Peyer's patch (tissue), 4 donors: ENCODE results near the gene MYRIP. TPM values are rescaled to one million over a fixed set of nuclear protein-coding genes. Genes with fewer than 3 reads are reported as not detected.
"Not testable (repeated sequence)": the region's sequence is repeated elsewhere in the genome, so short reads cannot be mapped to it uniquely, and the experiment has no call there.

Experiments
- DNase-seq, 3 donors: peaks; one replicate each; pipeline ENCODE4 v3.0.0-alpha.2; 2017 to 2019
- H3K27ac ChIP-seq, 4 donors: fragments of 200-600 bp; sonication (generic); one replicate each; pipeline ENCODE4 v1.5.1; 2016 to 2019
- H3K27me3 ChIP-seq, 2 donors: fragments of 200-600 bp; sonication (generic); one replicate each; pipeline ENCODE4 v1.5.1; 2019
- H3K36me3 ChIP-seq, 3 donors: fragments of 200-600 bp; sonication (generic); one replicate each; pipeline ENCODE4 v1.5.1; 2016 to 2019
- H3K4me1 ChIP-seq, 4 donors: fragments of 200-600 bp; sonication (generic); one replicate each; pipeline ENCODE4 v1.5.1; 2016 to 2019
- H3K4me3 ChIP-seq, 4 donors: fragments of 200-600 bp; sonication (generic); 1 replicate in 3 of 4; 2 replicates in 1 of 4; pipeline ENCODE4 v1.5.1; 2016 to 2019; ENCODE audit warnings: mild to moderate bottlenecking in 1 of 4
- H3K9me3 ChIP-seq, 4 donors: fragments of 200-600 bp; sonication (generic); one replicate each; pipeline ENCODE4 v1.5.1; 2016 to 2019; ENCODE audit warnings: mild to moderate bottlenecking in 1 of 4
- POLR2A ChIP-seq, 2 donors: fragments of 450-650 bp; IDR thresholded peaks; one replicate each; pipeline ENCODE4 v1.5.1; 2017; ENCODE audit warnings: antibody characterized with exemption in 2 of 2, mild to moderate bottlenecking in 2 of 2, moderate library complexity in 2 of 2
- total RNA-seq, 4 donors: library from RNA; depleted of rRNA; stranded (reverse); fragments of >200 nt; gene quantifications; one replicate each; pipeline ENCODE4 v1.1.0, GENCODE V29; 2016
- TF ChIP-seq, protein P1 (sequence below), 6 experiments: fragments of 450-650 bp in 4 of 6; fragments of 200-600 bp in 2 of 6; sonication (generic) in 1 of 6; IDR thresholded peaks; one replicate each; pipeline ENCODE4 v1.5.1; 2017 to 2019; ENCODE audit warnings: antibody characterized with exemption in 6 of 6, mild to moderate bottlenecking in 3 of 6, moderate library complexity in 1 of 6

Gene MYRIP
- total RNA-seq, 4 donors from 2014 or later, result 6.0 to 12.4 (median 8.3) TPM

DNA sequence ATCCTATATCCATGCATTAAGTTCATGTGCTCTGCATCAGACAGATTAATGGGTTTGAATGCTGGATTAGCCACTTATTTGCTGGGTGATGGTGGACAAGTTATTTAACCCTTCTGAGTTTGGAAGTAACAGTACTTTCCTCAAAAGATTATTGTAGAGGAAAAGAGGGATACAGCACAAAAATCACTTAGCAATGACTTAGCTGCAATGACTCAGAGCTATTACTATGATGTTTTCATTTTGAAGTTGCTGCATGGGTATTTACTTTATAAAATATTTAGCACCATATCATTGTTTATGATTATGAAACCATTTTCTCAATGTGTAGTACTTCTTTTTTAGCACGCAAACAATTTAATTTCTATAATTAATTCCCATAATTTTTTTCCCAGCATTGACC lies 248.4 kb downstream of the MYRIP start:
- no peak for DNase-seq
- H3K27ac ChIP-seq, result no peak overlapping the region

DNA sequence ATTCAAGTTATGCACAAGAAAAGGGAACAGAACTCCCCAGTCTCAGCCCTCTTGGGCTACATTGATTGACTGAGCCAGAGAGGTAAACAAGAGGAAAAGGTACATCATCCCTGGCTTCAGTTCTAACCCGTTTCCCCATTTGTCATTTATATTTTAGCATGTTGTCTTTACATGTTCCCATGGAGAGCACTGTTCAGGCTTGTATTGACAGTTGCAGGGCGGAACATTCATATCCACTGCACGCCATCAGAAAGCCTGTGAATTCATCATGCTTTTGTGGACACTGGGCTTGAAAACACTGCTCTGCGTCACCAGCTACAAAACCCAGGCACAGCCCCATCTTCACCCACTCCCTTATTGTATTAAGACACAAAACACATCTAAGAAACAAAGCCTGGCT lies 259.2 kb downstream of the MYRIP start:
- Histone ChIP-seq H3K4me3 (no peak overlapping the region), H3K36me3 (no peaks in the 10 kb centered on the region), H3K27me3 (no peaks in the 10 kb centered on the region), H3K9me3 (no peaks in the 10 kb centered on the region), H3K27ac (no peak overlapping the region), H3K4me1 (no peaks in the 10 kb centered on the region)
- TF ChIP-seq, protein P1, sequence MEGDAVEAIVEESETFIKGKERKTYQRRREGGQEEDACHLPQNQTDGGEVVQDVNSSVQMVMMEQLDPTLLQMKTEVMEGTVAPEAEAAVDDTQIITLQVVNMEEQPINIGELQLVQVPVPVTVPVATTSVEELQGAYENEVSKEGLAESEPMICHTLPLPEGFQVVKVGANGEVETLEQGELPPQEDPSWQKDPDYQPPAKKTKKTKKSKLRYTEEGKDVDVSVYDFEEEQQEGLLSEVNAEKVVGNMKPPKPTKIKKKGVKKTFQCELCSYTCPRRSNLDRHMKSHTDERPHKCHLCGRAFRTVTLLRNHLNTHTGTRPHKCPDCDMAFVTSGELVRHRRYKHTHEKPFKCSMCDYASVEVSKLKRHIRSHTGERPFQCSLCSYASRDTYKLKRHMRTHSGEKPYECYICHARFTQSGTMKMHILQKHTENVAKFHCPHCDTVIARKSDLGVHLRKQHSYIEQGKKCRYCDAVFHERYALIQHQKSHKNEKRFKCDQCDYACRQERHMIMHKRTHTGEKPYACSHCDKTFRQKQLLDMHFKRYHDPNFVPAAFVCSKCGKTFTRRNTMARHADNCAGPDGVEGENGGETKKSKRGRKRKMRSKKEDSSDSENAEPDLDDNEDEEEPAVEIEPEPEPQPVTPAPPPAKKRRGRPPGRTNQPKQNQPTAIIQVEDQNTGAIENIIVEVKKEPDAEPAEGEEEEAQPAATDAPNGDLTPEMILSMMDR (IDR thresholded peaks at IDR 0.05), result no peak
- no peak for TF ChIP-seq POLR2A (IDR thresholded peaks at IDR 0.05)
- no peak for DNase-seq

More for the DNA sequence above, 248.4 kb downstream of the MYRIP start:
- no peak for TF ChIP-seq POLR2A (IDR thresholded peaks at IDR 0.05)
- TF ChIP-seq, protein P1 (IDR thresholded peaks at IDR 0.05), result no peak
- no peak overlapping the region for H3K4me3 ChIP-seq
- no peaks in the 10 kb centered on the region for H3K9me3 ChIP-seq
- H3K27me3 ChIP-seq, result no peaks in the 10 kb centered on the region
- no peaks in the 10 kb centered on the region for H3K36me3 ChIP-seq
- H3K4me1 ChIP-seq, result no peaks in the 10 kb centered on the region

DNA sequence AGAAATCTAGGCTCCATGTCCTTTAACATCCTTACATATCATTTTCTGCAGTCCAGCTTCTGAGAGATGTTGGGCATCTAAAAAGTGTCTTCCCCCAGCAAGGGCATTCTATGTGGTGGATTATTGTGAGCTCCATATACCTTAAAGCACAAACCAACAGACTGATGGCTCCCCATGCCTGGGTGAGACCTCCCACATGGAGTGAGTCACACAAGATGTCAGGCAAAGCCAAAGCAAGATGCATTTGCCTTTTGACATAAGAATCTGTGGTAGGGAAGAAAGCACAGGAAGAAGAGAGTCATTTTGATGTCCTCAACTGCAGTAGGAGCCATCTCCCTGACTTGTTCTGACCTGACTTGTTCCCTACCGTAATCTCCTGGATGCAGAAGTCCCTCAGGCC lies 261.4 kb downstream of the MYRIP start:
- no peak overlapping the region for H3K4me3 ChIP-seq
- TF ChIP-seq POLR2A (IDR thresholded peaks at IDR 0.05), result no peak
- TF ChIP-seq, protein P1 (IDR thresholded peaks at IDR 0.05), result no peak
- H3K9me3 ChIP-seq, result no peaks in the 10 kb centered on the region
- H3K27me3 ChIP-seq, result no peaks in the 10 kb centered on the region
- DNase-seq, result no peak
- H3K36me3 ChIP-seq, result no peaks in the 10 kb centered on the region
- H3K4me1 ChIP-seq, result no peaks in the 10 kb centered on the region
- H3K27ac ChIP-seq, result no peak overlapping the region

DNA sequence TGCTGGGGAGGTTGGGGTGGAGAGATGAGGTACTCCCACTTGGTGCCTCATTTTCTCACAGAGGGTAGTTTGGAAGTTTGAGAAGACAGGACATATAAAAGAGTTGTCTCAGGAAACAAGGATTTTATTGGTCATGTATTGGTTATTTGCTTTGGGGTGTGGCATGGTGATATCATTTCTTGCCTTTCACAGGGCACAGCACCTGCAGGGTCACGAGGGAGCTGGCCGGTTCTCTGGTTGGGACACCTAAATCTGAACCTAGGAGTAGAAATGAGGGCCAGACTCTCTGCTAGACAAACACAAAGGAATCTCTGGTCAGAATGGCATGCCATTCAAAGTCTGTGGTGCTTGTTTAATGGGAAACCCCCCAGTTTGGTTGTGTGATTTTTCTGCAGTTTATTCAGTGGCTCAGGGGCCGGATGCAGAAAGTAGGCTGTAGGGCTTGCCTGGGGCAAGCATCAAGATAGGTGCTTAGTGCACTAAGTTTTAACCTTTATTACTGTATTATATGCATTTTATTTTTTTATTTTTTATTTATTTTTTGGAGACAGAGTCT lies 262.4 kb downstream of the MYRIP start:
- TF ChIP-seq POLR2A (IDR thresholded peaks at IDR 0.05), result no peak
- TF ChIP-seq, protein P1 (IDR thresholded peaks at IDR 0.05), result no peak
- no peak for DNase-seq
- no peaks in the 10 kb centered on the region for H3K4me1 ChIP-seq
- H3K36me3 ChIP-seq, result no peaks in the 10 kb centered on the region
- no peak overlapping the region for H3K27ac ChIP-seq
- no peaks in the 10 kb centered on the region for H3K9me3 ChIP-seq
- no peak overlapping the region for H3K4me3 ChIP-seq
- H3K27me3 ChIP-seq, result no peaks in the 10 kb centered on the region

DNA sequence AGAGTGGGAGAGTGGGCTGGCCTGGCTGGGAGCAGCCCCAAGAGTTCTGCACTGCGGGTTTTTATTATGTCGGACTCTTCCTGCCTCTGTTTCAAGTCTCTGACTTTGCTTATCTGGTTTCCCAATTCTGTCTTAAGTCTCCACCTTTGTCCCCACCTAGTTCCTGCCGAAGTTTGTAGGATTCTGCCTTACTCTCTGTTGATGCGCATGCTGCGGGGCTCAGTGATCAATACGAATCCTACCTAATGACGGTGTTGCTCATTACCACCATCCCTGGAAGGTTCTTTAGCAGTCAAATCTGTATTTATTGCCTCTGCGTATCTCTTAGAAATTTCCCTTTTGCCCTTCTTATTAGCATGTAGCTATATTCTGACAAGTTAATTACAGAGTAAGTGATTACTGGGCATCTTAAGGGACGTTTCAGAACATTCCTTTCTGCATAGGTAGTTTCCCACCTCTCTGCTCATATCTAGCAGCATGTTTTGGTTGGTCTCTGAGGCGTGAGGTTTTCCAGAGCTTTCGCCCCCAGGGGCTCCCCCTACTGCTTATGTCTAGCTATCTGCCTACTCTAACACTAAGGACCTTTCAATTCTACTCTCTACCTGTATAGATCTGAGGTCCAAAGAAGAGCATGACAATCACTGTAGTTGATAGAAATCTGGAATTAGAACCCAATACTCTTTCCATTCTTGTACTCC lies 264.1 kb downstream of the MYRIP start:
- H3K36me3 ChIP-seq, result no peaks in the 10 kb centered on the region
- no peaks in the 10 kb centered on the region for H3K9me3 ChIP-seq
- no peaks in the 10 kb centered on the region for H3K4me1 ChIP-seq
- H3K27me3 ChIP-seq, result no peaks in the 10 kb centered on the region
- DNase-seq, result no peak
- TF ChIP-seq, protein P1 (IDR thresholded peaks at IDR 0.05), result no peak
- no peak for TF ChIP-seq POLR2A (IDR thresholded peaks at IDR 0.05)
- no peak overlapping the region for H3K27ac ChIP-seq
- no peak overlapping the region for H3K4me3 ChIP-seq

DNA sequence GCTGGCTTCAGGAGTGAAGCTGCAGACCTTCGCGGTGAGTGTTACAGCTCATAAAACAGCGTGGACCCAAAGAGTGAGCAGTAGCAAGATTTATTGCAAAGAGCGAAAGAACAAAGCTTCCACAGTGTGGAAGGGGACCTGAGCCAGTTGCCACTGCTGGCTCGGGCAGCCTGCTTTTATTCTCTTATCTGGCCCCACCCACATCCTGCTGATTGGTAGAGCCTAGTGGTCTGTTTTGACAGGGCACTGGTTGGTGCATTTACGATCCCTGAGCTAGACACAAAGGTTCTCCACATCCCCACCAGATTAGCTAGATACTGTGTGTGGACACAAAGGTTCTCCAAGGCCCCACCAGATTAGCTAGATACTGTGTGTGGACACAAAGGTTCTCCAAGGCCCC lies 267.7 kb downstream of the MYRIP start:
- H3K4me1 ChIP-seq, H3K4me3 ChIP-seq, DNase-seq: not testable (repeated sequence)

DNA sequence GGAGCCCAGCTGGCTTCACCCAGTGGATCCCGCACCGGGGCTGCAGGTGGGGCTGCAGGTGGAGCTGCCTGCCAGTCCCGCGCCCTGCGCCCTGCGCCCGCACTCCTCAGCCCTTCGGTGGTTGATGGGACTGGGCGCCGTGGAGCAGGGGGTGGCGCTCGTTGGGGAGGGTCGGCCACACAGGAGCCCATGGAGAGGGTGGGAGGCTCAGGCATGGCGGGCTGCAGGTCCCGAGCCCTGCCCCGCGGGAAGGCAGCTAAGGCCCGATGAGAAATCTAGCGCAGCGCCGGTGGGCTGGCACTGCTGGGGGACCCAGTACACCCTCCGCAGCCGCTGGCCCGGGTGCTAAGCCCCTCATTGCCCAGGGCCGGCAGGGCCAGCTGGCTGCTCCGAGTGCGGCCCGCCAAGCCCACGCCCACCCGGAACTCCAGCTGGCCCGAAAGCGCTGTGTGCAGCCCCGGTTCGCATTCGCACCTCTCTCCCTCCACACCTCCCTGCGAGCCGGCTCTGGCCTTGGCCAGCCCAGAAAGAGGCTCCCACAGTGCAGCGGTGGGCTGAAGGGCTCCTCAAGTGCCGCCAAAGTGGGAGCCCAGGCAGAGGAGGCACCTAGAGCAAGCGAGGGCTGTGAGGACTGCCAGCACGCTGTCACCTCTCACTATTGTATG lies 268.6 kb downstream of the MYRIP start:
- not testable (repeated sequence) for H3K27me3 ChIP-seq, H3K36me3 ChIP-seq, DNase-seq, H3K9me3 ChIP-seq, H3K27ac ChIP-seq, H3K4me1 ChIP-seq, H3K4me3 ChIP-seq

More for the DNA sequence above, 267.7 kb downstream of the MYRIP start:
- not testable (repeated sequence) for H3K9me3 ChIP-seq, H3K27me3 ChIP-seq, H3K36me3 ChIP-seq, H3K27ac ChIP-seq
